DND-41 (cell line): Measurements from ENCODE around the gene OR13J1.

Experiments used
- ATAC-seq: fragments of 200-7000 bp; cut with Tn5 transposase; 3 replicates; pipeline ENCODE4 v1.9.1; 2021; ENCODE audit warnings: low read depth; ENCODE audit not compliant: insufficient read depth
- DNase-seq: peaks from one replicate; pipeline ENCODE4 v3.0.0-alpha.2; 2020
- H2AFZ ChIP-seq: 2 replicates; pipeline ENCODE4 v1.6.0; 2012; ENCODE audit warnings: low read depth, low read length
- H3K27ac ChIP-seq: 2 replicates; pipeline ENCODE4 v1.5.1; 2012; ENCODE audit warnings: low read length, inconsistent platforms
- H3K27me3 ChIP-seq: fragments of 200-600 bp; sonication (generic); 2 replicates; pipeline ENCODE4 v1.6.0; 2012; ENCODE audit warnings: low read length, mild to moderate bottlenecking, inconsistent platforms; ENCODE audit not compliant: insufficient read depth, poor library complexity
- H3K36me3 ChIP-seq: 2 replicates; pipeline ENCODE4 v1.5.1; 2012; ENCODE audit warnings: low read length, inconsistent platforms; ENCODE audit not compliant: insufficient read depth
- H3K4me1 ChIP-seq: 2 replicates; pipeline ENCODE4 v1.5.1; 2012; ENCODE audit warnings: mild to moderate bottlenecking, low read length; ENCODE audit not compliant: insufficient read depth
- H3K4me2 ChIP-seq: 2 replicates; pipeline ENCODE4 v1.6.0; 2012; ENCODE audit warnings: mild to moderate bottlenecking, moderate library complexity, low read length, inconsistent platforms; ENCODE audit not compliant: insufficient read depth
- H3K4me3 ChIP-seq, 2 experiments: fragments of 200-600 bp in 1 of 2; shearing (Covaris generic) in 1 of 2; 2 replicates each; pipeline ENCODE4 v1.5.1; 2012 to 2016; ENCODE audit warnings: inconsistent platforms in 2 of 2, low read length in 2 of 2, mild to moderate bottlenecking in 2 of 2, low read depth in 1 of 2, moderate library complexity in 1 of 2
- H3K79me2 ChIP-seq: 2 replicates; pipeline ENCODE4 v1.6.0; 2012; ENCODE audit warnings: low read length, inconsistent platforms; ENCODE audit not compliant: insufficient read depth
- H3K9ac ChIP-seq: 2 replicates; pipeline ENCODE4 v1.6.0; 2012; ENCODE audit warnings: low read depth, mild to moderate bottlenecking, inconsistent platforms, low read length, moderate library complexity
- H3K9me3 ChIP-seq: 2 replicates; pipeline ENCODE4 v1.5.1; 2012; ENCODE audit warnings: low read length, moderate library complexity, mild to moderate bottlenecking, inconsistent platforms; ENCODE audit not compliant: insufficient read depth, severe bottlenecking
- H4K20me1 ChIP-seq: 2 replicates; pipeline ENCODE4 v1.6.0; 2012; ENCODE audit warnings: low read length; ENCODE audit not compliant: insufficient read depth
- CTCF ChIP-seq: IDR thresholded peaks from 2 replicates; pipeline ENCODE4 v1.5.1; 2012; ENCODE audit warnings: borderline replicate concordance, low read length, moderate library complexity, mild to moderate bottlenecking; ENCODE audit not compliant: poor library complexity, severe bottlenecking; ENCODE audit errors: extremely low read depth
- EZH2 ChIP-seq: IDR thresholded peaks from 3 replicates; pipeline ENCODE4 v1.6.1; 2012; ENCODE audit warnings: borderline replicate concordance, low read depth, mild to moderate bottlenecking, moderate library complexity, low read length, inconsistent platforms; ENCODE audit not compliant: severe bottlenecking

Gene OR13J1

GRCh38 chr9:35870351-35870923 is at the start of gene OR13J1:
OR13J1 (minus strand) TSS chr9:35870401; CDS start chr9:35870401, 0 bp downstream.
- H2AFZ ChIP-seq: no peak within 1 kb of the TSS
- no peaks in the 10 kb centered on the region for H3K36me3 ChIP-seq
- DNase-seq (no peak), ATAC-seq (no peak)
- TF ChIP-seq CTCF (no peak), EZH2 (no peak)
- no peak within 1 kb of the TSS for H3K4me2 ChIP-seq
- no peaks in the 10 kb centered on the region for H3K9me3 ChIP-seq
- no peaks in the 10 kb centered on the region for H3K4me1 ChIP-seq
- H3K9ac ChIP-seq: no peak within 1 kb of the TSS
- no peaks in the 10 kb centered on the region for H3K79me2 ChIP-seq
- no peak within 1 kb of the TSS for H3K4me3 ChIP-seq
- H3K27ac ChIP-seq: no peak within 1 kb of the TSS
- no peaks in the 10 kb centered on the region for H4K20me1 ChIP-seq
- no peaks in the 10 kb centered on the region for H3K27me3 ChIP-seq

- H2AFZ ChIP-seq: no peak overlapping the region
Measured at GRCh38 chr9:35919212-35920008, 49.2 kb upstream of the OR13J1 start.

GRCh38 chr9:35918780-35919179 is 48.6 kb upstream of the OR13J1 start:
- H3K4me1 ChIP-seq: no peaks in the 10 kb centered on the region
- no peak overlapping the region for H3K9ac ChIP-seq
- no peak for DNase-seq
- TF ChIP-seq CTCF: no peak
- H3K27me3 ChIP-seq: no peaks in the 10 kb centered on the region
- ATAC-seq: no peak
- no peak overlapping the region for H3K4me2 ChIP-seq
- H3K36me3 ChIP-seq: no peaks in the 10 kb centered on the region
- no peaks in the 10 kb centered on the region for H3K79me2 ChIP-seq
- H4K20me1 ChIP-seq: no peaks in the 10 kb centered on the region
- no peak overlapping the region for H2AFZ ChIP-seq
- no peaks in the 10 kb centered on the region for H3K9me3 ChIP-seq
- H3K27ac ChIP-seq: no peak overlapping the region
- no peak overlapping the region for H3K4me3 ChIP-seq

More at GRCh38 chr9:35919212-35920008, 49.2 kb upstream of the OR13J1 start:
- H3K27ac ChIP-seq: no peak overlapping the region
- ATAC-seq: no peak
- H3K9ac ChIP-seq: no peak overlapping the region
- TF ChIP-seq EZH2 (no peak), CTCF (no peak)
- no peak for DNase-seq
- H4K20me1 ChIP-seq: no peaks in the 10 kb centered on the region
- no peaks in the 10 kb centered on the region for H3K9me3 ChIP-seq
- no peaks in the 10 kb centered on the region for H3K27me3 ChIP-seq
- H3K4me1 ChIP-seq: no peaks in the 10 kb centered on the region
- H3K79me2 ChIP-seq: no peaks in the 10 kb centered on the region
- no peak overlapping the region for H3K4me2 ChIP-seq
- no peaks in the 10 kb centered on the region for H3K36me3 ChIP-seq
- H3K4me3 ChIP-seq: no peak overlapping the region
